Esophagus muscularis mucosa (tissue), 4 donors: ENCODE results near the gene PRKCE. TPM values are rescaled to one million over a fixed set of nuclear protein-coding genes. Genes with fewer than 3 reads are reported as not detected.
A peak's percentile ranks its signal among the peaks of the same experiment; 100 is the strongest.

Experiments
- DNase-seq: peaks from one replicate; pipeline ENCODE4 v3.0.0-alpha.2; 2017; ENCODE audit errors: extremely low spot score
- H3K27ac ChIP-seq, 4 donors: fragments of 200-600 bp; sonication (generic); replicated peaks in 1 of 4; 1 replicate in 3 of 4; 2 replicates in 1 of 4; pipeline ENCODE4 v1.5.1; 2016 to 2019; ENCODE audit warnings: mild to moderate bottlenecking in 1 of 4
- H3K27me3 ChIP-seq, 4 donors: fragments of 200-600 bp; sonication (generic); one replicate each; pipeline versions ENCODE4 v1.5.1 to v1.6.0; 2016 to 2019
- H3K36me3 ChIP-seq, 4 donors: fragments of 200-600 bp; sonication (generic); one replicate each; pipeline ENCODE4 v1.5.1; 2016 to 2019
- H3K4me1 ChIP-seq, 4 donors: fragments of 200-600 bp; sonication (generic); one replicate each; pipeline ENCODE4 v1.5.1; 2016 to 2019
- H3K4me3 ChIP-seq, 4 donors: fragments of 200-600 bp; sonication (generic); 1 replicate in 2 of 4; 2 replicates in 2 of 4; pipeline ENCODE4 v1.5.1; 2016 to 2019; ENCODE audit warnings: mild to moderate bottlenecking in 4 of 4, moderate library complexity in 1 of 4
- H3K9me3 ChIP-seq, 4 donors: fragments of 200-600 bp; sonication (generic); 1 replicate in 3 of 4; 2 replicates in 1 of 4; pipeline ENCODE4 v1.5.1; 2016 to 2019
- CTCF ChIP-seq, 3 experiments: fragments of 200-600 bp in 2 of 3; fragments of 450-650 bp in 1 of 3; sonication (generic) in 2 of 3; IDR thresholded peaks; one replicate each; pipeline ENCODE4 v1.5.1; 2017 to 2019; ENCODE audit warnings: antibody characterized with exemption in 3 of 3, mild to moderate bottlenecking in 2 of 3, moderate library complexity in 1 of 3
- EP300 ChIP-seq: sonication (generic); formaldehyde crosslinking; IDR thresholded peaks from one replicate; pipeline ENCODE4 v1.6.1; 2017; ENCODE audit warnings: antibody characterized with exemption
- POLR2A ChIP-seq: fragments of 450-650 bp; IDR thresholded peaks from one replicate; pipeline ENCODE4 v1.6.1; 2017; ENCODE audit warnings: antibody characterized with exemption, moderate library complexity, mild to moderate bottlenecking, low read depth
- POLR2AphosphoS5 ChIP-seq, 2 donors: sonication (generic); formaldehyde crosslinking; IDR thresholded peaks; one replicate each; pipeline ENCODE4 v1.6.1; 2017; ENCODE audit warnings: antibody characterized with exemption in 2 of 2
- WGBS: methylation state at CpG from one replicate; pipeline ENCODE4 v1.1.5; 2018; 5-methylcytosine and 5-hydroxymethylcytosine counted together
- intact Hi-C: fragments of 100-400 bp; cut with DNase I; formaldehyde crosslinking; loops from one replicate; pipeline ENCODE4 v1.15.1; 2023
- total RNA-seq, 4 donors: library from RNA; depleted of rRNA; stranded (reverse); fragments of >200 nt; gene quantifications; one replicate each; pipeline versions ENCODE4 v1.1.0 to v1.2.1, GENCODE V29; 2016

Gene PRKCE
- total RNA-seq, 4 donors from 2014 or later = 11.6 to 21.1 (median 13.0) TPM

- Histone ChIP-seq H3K27ac (no peak overlapping the region), H3K4me1 (peaks cover 24 to 55% (median 47%) of the 10 kb centered on the region in 4 donors), H3K36me3 (no peaks in the 10 kb centered on the region), H3K27me3 (no peaks in the 10 kb centered on the region), H3K4me3 (no peak overlapping the region), H3K9me3 (no peaks in the 10 kb centered on the region)
- no peak for DNase-seq
- TF ChIP-seq POLR2A (no peak), EP300 (no peak), POLR2AphosphoS5 (IDR thresholded peaks at IDR 0.05) (no peak), CTCF (IDR thresholded peaks at IDR 0.05) (no peak)
- 80% methylated on average over 2 of the region's 2 CpGs for WGBS
- intact Hi-C loops = no loop called here
Measured at GRCh38 chr2:45902781-45903375, 251.4 kb downstream of the PRKCE start.

- H3K4me1 ChIP-seq = peaks cover 11 to 45% (median 37%) of the 10 kb centered on the region in 4 donors
- WGBS = 50% methylated on average over 14 of the region's 15 CpGs
- H3K27me3 ChIP-seq = no peaks in the 10 kb centered on the region
- H3K36me3 ChIP-seq = no peaks in the 10 kb centered on the region
- peak overlapping the region in 2 of 4 donors; percentile 6 to 8 for H3K4me3 ChIP-seq
- peak overlapping the region in 2 of 4 donors; percentile 12 to 46 for H3K27ac ChIP-seq
- DNase-seq = no peak
- TF ChIP-seq POLR2AphosphoS5 (IDR thresholded peaks at IDR 0.05) (peak in 1 of 2 donors; percentile 5), EP300 (peak; percentile 33), CTCF (IDR thresholded peaks at IDR 0.05) (no peak), POLR2A (no peak)
- intact Hi-C loops = no loop called here
- H3K9me3 ChIP-seq = no peaks in the 10 kb centered on the region
Measured at GRCh38 chr2:45904267-45904945, 252.9 kb downstream of the PRKCE start.

GRCh38 chr2:45904946-45905631, 253.6 kb downstream of the PRKCE start:
- peak overlapping the region in 2 of 4 donors; percentile 12 to 46 for H3K27ac ChIP-seq
- H3K4me3 ChIP-seq = no peak overlapping the region
- H3K27me3 ChIP-seq = no peaks in the 10 kb centered on the region
- no peak for DNase-seq
- no peaks in the 10 kb centered on the region for H3K36me3 ChIP-seq
- intact Hi-C loops = no loop called here
- no peak for TF ChIP-seq CTCF (IDR thresholded peaks at IDR 0.05)
- TF ChIP-seq POLR2AphosphoS5 (IDR thresholded peaks at IDR 0.05) = no peak
- TF ChIP-seq EP300 = no peak
- TF ChIP-seq POLR2A = no peak
- no peaks in the 10 kb centered on the region for H3K9me3 ChIP-seq
- WGBS = 70% methylated on average over 5 of the region's 8 CpGs
- H3K4me1 ChIP-seq = peaks cover 15 to 49% (median 43%) of the 10 kb centered on the region in 4 donors

GRCh38 chr2:45905632-45905958, 254.1 kb downstream of the PRKCE start:
- Histone ChIP-seq H3K27ac (no peak overlapping the region), H3K4me3 (no peak overlapping the region), H3K9me3 (no peaks in the 10 kb centered on the region), H3K27me3 (no peaks in the 10 kb centered on the region), H3K4me1 (peaks cover 15 to 51% (median 44%) of the 10 kb centered on the region in 4 donors), H3K36me3 (no peaks in the 10 kb centered on the region)
- 94% methylated on average over 3 of the region's 5 CpGs for WGBS
- DNase-seq = no peak
- intact Hi-C loops = no loop called here
- no peak for TF ChIP-seq POLR2A
- TF ChIP-seq CTCF (IDR thresholded peaks at IDR 0.05) = no peak
- TF ChIP-seq POLR2AphosphoS5 (IDR thresholded peaks at IDR 0.05) = no peak
- no peak for TF ChIP-seq EP300
